KMS-11 (cell line): ENCODE results near the gene PLEKHN1.
"Not testable (repeated sequence)": the region's sequence is repeated elsewhere in the genome, so short reads cannot be mapped to it uniquely, and the experiment has no call there.

ENCODE experiments used
- H2AFZ ChIP-seq: fragments of 200-600 bp; sonication (generic); 2 replicates; pipeline ENCODE4 v1.6.1; 2016; ENCODE audit warnings: antibody characterized with exemption, mixed run types, low read depth
- H3K27ac ChIP-seq: fragments of 200-600 bp; sonication (generic); 2 replicates; pipeline ENCODE4 v1.6.1; 2016; ENCODE audit warnings: mild to moderate bottlenecking, mixed run types
- H3K27me3 ChIP-seq: fragments of 200-600 bp; sonication (generic); 2 replicates; pipeline ENCODE4 v1.6.1; 2017; ENCODE audit warnings: mild to moderate bottlenecking, low read depth, mixed run types, moderate library complexity; ENCODE audit not compliant: insufficient read depth
- H3K36me3 ChIP-seq: fragments of 200-600 bp; sonication (generic); 2 replicates; pipeline ENCODE4 v1.6.1; 2017; ENCODE audit warnings: mild to moderate bottlenecking, mixed run types; ENCODE audit not compliant: insufficient read depth
- H3K4me1 ChIP-seq: fragments of 200-600 bp; sonication (generic); 2 replicates; pipeline ENCODE4 v1.6.1; 2016; ENCODE audit warnings: mild to moderate bottlenecking, low read depth, mixed run types; ENCODE audit not compliant: poor library complexity, severe bottlenecking
- H3K4me2 ChIP-seq: fragments of 200-600 bp; sonication (generic); 2 replicates; pipeline ENCODE4 v1.7.0; 2016; ENCODE audit warnings: mild to moderate bottlenecking, mixed run types
- H3K4me3 ChIP-seq: fragments of 200-600 bp; sonication (generic); IDR thresholded peaks from 2 replicates; pipeline ENCODE4 v1.6.1; 2017; ENCODE audit warnings: low read depth, low read length, mixed read lengths; ENCODE audit not compliant: insufficient read depth
- H3K79me2 ChIP-seq: fragments of 200-600 bp; sonication (generic); 2 replicates; pipeline ENCODE4 v1.6.1; 2016; ENCODE audit warnings: low read depth, mixed run types; ENCODE audit not compliant: insufficient read depth
- H3K9ac ChIP-seq: fragments of 200-600 bp; sonication (generic); 2 replicates; pipeline ENCODE4 v1.6.1; 2016; ENCODE audit warnings: mild to moderate bottlenecking, mixed run types
- H4K20me1 ChIP-seq: fragments of 200-600 bp; sonication (generic); 2 replicates; pipeline ENCODE4 v1.6.1; 2016; ENCODE audit warnings: mild to moderate bottlenecking, mixed run types; ENCODE audit not compliant: insufficient read depth
- CTCF ChIP-seq: fragments of 200-600 bp; sonication (generic); conservative IDR thresholded peaks from 2 replicates; pipeline ENCODE4 v1.6.1; 2017; ENCODE audit warnings: low read depth, mild to moderate bottlenecking, antibody characterized with exemption, low read length, moderate library complexity, mixed read lengths

The PLEKHN1 gene

DNA sequence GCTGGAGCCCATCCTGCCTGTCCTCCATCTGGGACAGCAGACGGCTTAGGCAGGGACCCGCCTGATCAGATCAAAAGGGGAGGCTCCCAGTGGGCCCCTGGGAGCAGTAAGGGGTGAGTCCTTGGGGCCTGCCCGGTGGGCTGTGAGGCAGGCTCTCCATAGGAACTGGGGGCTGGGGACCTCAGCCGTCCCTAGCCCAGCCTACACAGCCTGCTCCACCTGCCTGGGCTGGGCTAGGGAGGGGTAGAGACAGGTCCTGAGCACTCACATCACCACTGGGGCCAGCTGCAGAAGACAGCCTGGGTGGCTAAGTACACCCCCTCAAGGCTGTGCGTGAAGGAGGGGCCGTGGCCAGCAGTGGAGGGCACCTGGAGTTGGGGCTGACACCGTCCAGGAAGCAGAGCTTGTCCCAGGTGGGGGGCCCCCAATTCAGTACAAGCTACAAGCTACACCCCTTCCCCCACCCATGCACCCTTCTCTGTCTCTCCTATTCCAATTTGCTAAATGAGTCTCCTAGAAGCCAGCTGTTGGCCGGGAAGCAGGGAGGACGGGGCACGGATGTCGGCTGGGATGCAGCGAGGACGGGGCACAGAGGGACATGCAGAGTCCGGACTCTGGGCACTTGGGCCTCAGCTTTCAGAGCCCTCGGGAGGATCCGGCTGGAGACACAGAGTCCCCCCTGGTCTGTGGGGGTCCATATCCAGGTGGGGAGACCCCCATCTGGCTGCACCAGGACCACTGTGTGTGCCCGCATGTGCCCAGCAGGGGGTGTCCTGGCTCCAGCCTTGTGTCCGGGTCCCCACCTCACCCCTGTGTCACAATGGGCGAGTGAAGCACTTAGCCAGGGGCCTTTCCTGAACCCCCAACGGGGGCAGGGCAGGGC is 48.8 kb downstream of the PLEKHN1 start:
- H3K27ac ChIP-seq = no peak overlapping the region
- peaks cover 20% of the 10 kb centered on the region for H3K4me1 ChIP-seq
- no peak overlapping the region for H3K9ac ChIP-seq
- no peaks in the 10 kb centered on the region for H3K36me3 ChIP-seq
- no peaks in the 10 kb centered on the region for H4K20me1 ChIP-seq
- H3K27me3 ChIP-seq = peaks cover 18% of the 10 kb centered on the region
- no peak overlapping the region for H2AFZ ChIP-seq
- H3K4me2 ChIP-seq = no peak overlapping the region
- no peaks in the 10 kb centered on the region for H3K79me2 ChIP-seq
- H3K4me3 ChIP-seq = no peak overlapping the region
- TF ChIP-seq CTCF = no peak

DNA sequence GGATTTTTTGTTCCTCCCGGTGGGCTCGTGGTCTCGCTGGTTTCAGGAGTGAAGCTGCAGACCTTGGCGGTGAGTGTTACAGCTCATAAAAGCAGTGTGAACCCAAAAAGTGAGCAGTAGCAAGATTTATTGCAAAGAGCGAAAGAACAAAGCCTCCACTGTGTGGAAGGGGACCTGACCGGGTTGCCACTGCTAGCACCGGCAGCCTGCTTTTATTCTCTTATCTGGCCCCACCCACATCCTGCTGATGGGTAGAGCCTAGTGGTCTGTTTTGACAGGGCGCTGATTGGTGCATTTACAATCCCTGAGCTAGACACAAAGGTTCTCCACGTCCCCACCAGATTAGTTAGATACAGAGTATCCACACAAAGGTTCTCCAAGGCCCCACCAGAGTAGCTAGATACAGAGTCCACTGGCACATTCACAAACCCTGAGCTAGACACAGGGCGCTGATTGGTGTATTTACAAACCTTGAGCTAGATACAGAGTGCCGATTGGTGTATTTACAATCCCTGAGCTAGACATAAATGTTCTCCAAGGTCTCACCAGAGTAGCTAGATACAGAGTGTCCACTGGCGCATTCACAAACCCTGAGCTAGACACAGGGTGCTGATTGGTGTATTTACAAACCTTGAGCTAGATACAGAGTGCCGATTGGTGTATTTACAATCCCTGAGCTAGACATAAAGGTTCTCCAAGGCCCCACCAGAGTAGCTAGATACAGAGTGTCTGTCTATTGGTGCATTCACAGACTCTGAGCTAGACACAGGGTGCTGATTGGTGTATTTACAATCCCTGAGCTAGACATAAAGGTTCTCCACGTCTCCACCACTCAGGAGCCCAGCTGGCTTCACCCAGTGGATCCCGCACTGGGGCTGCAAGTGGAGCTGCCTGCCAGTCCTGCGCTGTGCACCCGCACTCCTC is 51.4 kb downstream of the PLEKHN1 start:
- not testable (repeated sequence) for H3K27ac ChIP-seq

GRCh38 chr1:1018321-1018685 is 52.0 kb downstream of the PLEKHN1 start:
- H4K20me1 ChIP-seq, H3K4me2 ChIP-seq, H3K36me3 ChIP-seq, H3K4me3 ChIP-seq, H3K9ac ChIP-seq, H2AFZ ChIP-seq, H3K79me2 ChIP-seq, H3K27ac ChIP-seq: not testable (repeated sequence)
- Histone ChIP-seq H3K27me3 (peaks cover 27% of the 10 kb centered on the region), H3K4me1 (peaks cover 24% of the 10 kb centered on the region)

More for the DNA sequence above, 51.4 kb downstream of the PLEKHN1 start:
- Histone ChIP-seq H3K4me1 (peaks cover 27% of the 10 kb centered on the region), H3K27me3 (peaks cover 21% of the 10 kb centered on the region)
- H3K79me2 ChIP-seq, H3K4me2 ChIP-seq, H4K20me1 ChIP-seq, H2AFZ ChIP-seq, H3K9ac ChIP-seq, H3K36me3 ChIP-seq, H3K4me3 ChIP-seq: not testable (repeated sequence)

GRCh38 chr1:1019122-1019999 is 53.1 kb downstream of the PLEKHN1 start:
- Histone ChIP-seq H3K4me3 (no peak overlapping the region), H3K4me2 (peak overlapping the region; percentile 24; the same call in 1 of the 2 replicates), H3K27ac (no peak overlapping the region), H3K36me3 (no peaks in the 10 kb centered on the region), H3K27me3 (peaks cover 36% of the 10 kb centered on the region), H3K9ac (no peak overlapping the region), H3K79me2 (no peaks in the 10 kb centered on the region), H4K20me1 (no peaks in the 10 kb centered on the region), H3K4me1 (peaks cover 17% of the 10 kb centered on the region), H2AFZ (no peak overlapping the region)
- peak; percentile 31 for TF ChIP-seq CTCF

- Histone ChIP-seq H3K4me3 (no peak within 1 kb of the TSS), H3K27ac (no peak within 1 kb of the TSS), H3K79me2 (no peaks in the 10 kb centered on the region), H3K36me3 (no peaks in the 10 kb centered on the region), H3K9ac (no peak within 1 kb of the TSS), H3K27me3 (peaks cover 42% of the 10 kb centered on the region), H2AFZ (peak within 1 kb of the TSS; percentile 30; the same call in 1 of the 2 replicates), H4K20me1 (no peaks in the 10 kb centered on the region), H3K4me2 (peak within 1 kb of the TSS; percentile 57), H3K4me1 (peaks cover 16% of the 10 kb centered on the region)
- no peak for TF ChIP-seq CTCF
Measured at GRCh38 chr1:1020000-1020404, 53.7 kb downstream of the PLEKHN1 start, which contains the start of gene AGRN. TSS of gene AGRN (plus strand) at chr1:1020120. CDS start at chr1:1020173, 53 bp downstream.
